HG02588 (cell line): ENCODE results near the gene ADIPOR2.

Experiments used
- ATAC-seq: cut with Tn5 transposase; IDR thresholded peaks from one replicate; pipeline ENCODE4 v1.9.1; 2021; ENCODE audit warnings: mild to moderate bottlenecking, moderate library complexity; ENCODE audit not compliant: unreplicated experiment

ADIPOR2 gene

DNA sequence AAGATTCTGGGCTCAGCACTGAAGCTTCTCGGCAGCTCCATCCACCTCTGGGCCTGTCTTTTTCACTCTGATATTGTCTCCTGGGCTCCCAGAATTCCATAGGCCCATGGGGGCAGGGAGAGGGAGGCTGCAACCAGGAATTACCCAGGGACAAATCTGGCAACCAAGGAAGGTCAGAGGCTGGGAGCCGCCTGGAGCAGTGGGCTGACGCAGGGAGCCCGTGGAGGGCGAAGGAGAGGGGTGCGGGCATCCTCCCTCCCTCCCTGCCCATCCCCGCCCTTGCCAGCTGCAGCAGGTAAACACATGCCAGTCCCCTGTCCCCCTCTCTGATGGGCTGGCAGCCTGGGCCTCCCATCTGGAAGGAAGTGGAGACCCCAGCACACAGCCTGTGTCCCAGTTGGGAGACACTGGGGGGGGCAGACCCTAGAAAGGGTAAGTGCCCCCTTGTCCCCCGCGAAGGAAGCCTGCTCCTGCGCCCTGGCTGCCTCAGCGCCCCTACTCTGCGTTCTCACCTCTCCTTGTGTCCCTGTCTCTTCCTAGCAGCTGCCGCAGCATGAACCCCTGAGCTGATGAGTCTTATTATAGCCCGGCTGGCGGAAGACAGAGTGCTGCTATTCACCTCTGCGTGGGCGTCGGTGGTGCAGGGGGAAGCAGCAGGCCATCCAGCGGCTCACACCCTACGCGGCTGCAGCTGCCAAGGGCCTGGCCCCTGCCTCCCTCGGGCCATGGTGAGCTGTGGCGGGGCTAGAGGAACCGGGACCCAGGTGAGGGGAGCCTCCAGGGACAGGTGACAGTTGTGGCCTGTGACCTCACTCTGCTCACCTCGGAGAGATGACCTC, 136.2 kb downstream of the ADIPOR2 start:
- no peak for ATAC-seq

DNA sequence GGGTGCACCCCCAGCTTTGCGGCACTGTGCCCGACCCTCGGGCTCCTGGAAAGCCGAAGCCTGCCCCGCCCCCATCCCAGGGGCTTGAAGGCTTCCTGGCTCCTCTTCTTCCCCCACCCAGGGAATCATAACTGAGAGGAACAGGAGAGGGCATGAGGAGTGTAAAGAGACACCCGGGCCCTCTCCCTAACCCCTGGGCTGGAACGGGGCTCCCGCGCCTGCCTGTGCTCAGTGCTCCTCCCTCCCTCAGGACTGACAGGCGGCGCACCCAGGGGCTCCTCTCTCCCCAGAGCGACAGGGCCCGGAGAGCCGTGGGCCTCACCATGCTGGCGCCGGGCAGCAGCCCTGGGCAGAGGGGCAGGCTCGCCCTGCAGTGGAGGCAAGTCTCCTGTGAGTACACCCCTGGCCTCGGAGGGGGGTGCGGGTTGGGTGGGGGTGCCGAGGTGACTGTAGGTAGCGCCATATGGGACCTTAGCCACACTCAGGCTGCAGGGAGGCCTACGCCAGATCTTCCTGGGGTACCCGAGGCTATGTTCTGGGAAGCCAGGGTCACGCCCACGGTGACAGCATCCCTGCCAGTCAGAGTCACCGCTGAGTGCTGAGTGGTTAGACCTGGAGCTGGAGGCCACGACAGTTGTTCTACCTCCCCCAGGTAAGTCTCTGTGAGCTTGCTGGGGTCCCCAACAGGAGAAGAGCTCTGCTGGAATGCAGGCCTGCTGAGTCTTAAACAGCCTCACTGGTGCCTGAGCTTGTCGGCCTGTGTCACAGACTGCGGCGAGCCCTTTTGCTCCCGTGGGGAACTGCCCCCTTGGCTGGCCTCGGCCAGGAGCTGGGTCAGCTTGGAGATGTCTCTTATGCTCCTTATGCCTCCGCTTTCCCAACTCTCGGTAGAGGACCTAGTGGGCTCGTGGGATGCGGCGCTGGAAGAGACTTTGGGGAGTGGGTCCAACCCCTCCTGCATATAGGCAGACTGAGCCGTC, 137.2 kb downstream of the ADIPOR2 start:
- no peak for ATAC-seq

DNA sequence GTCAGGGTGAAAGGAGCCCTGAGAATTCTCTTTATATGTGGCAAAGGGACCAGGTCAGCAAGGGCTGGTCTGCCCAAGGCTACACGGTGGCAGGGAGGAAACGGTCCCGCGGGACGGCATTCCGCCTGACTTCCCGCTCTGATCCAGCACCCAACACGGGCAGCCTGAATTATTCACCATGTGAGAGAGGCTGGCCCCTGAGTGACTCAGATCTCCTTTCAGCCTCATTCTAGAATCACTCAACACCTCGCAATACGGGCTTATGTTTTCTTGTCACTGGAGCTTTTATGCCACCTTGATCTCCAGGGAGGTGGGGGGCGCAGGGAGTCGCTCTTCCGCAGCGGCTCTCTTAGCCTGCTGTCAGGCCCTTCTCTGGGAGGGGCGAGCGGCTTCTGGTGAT, 138.0 kb downstream of the ADIPOR2 start:
- ATAC-seq, result no peak

DNA sequence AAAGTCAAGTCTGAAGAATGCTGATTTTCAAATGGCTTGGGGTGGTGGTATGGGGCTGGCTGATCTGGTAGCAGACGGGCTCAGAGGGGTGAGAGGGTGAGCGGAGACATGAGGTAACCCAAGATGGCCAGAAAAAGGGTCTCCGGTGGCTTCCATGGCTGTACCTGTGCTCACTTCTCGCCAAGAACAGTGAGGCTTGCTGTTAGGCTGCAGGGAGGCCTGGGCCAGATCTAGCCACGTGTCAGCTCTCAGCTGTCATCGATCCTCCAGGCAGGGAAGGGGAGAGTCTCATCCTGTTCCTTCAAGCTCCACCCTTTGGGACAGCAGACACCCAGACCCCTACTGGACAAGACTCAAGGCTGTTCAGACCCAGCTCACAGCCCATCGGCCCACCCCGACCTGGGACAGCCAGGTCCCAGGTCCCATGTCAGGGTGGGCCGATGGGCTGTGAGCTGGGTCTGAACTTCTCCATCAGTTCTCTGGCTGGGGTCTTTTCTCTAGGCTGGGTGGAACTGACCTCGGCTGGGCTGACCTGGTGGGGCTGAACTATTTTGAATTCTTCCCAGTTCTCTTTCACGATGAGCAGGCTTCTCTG, 138.5 kb downstream of the ADIPOR2 start:
- no peak for ATAC-seq

DNA sequence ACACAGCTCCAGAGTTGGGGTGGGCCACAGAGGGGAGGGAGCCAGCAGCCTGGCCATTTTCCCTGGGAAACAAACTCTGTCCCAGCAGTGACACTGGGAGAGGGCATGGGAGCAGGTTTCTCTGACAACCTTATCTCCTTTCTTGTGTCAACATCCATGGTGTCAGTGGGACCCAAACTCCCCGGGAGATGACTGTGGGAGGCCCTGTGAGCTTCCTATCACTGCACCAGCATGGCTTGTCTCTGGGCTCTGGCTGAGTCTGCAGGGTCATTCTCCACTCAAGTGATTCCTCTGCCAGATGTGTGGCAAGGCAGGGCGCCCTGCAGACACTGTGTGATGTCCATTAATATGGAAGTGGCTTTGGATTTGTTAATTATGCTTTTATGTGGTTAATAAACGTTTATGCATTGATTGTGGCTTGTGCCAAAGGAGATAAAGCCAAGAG, 139.6 kb downstream of the ADIPOR2 start:
- ATAC-seq, result no peak

DNA sequence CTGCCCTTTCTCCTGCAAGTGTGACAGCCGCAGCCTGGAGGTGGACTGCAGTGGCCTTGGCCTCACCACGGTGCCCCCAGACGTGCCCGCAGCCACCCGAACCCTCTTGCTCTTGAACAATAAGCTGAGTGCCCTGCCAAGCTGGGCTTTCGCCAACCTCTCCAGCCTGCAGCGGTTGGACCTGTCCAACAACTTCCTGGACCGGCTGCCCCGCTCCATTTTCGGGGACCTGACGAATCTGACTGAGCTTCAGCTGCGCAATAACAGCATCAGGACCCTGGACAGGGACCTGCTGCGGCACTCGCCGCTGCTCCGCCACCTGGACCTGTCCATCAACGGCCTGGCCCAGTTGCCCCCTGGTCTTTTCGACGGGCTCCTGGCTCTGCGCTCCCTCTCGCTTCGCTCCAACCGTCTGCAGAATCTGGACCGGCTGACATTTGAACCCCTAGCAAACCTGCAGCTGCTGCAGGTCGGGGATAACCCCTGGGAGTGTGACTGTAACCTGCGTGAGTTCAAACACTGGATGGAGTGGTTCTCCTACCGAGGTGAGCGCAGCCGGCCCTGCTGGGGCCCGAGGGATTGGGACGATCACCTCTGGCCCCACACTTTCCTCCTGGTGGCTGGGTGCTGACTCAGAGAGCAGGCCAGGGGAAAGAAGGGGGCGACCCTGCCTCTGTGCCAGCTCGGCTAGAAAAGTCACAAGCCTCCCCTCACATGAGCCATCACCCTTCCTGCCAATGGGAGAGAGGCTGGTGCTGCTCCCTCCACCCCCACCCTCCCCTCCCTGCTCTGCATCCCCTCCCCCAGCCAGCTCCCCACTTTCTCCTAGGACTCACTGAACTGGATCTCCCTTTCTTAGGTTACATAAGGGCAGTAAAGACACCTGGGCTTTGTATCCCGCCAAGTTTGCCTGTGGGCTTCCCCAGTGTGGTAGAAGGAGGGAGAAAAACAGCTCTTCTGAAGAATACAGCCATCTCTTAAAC, 140.4 kb downstream of the ADIPOR2 start:
- ATAC-seq, result no peak

DNA sequence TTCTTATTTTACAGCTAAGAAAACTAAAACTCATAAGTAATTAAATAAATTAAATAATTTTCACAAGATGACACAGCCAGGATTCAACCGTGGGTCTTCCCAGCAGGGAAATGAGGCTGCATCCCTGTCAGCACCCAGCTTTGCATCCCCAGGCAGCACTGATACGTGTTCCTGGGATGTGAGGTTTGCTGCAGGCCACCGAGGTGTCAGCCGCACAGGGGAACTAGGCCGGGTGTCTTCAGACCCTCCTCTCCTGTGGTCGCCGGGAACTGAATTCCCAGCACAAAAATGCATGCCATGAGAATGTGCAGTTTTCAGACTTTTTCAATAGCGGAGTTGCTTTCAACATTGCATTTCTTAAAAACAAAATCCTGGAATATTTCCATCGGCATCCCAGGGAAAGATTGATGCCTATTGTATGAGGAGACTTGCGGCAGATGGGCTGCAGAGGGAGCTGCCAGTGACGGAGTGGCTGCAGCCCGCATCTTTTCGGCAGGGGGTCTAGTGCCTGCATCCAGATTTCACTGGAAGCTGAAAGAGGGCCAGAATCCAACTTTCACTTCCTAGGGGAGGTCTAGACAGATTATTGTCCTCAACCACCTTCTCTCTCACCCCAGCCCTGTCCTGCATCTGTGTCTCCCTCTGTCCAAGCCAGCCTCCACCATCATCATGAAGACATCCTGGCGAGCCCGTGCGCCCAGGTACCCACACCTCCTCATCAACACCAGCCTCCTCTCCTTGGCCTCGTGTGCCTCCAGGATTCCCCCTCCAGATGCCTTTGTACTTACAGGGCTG, 142.1 kb downstream of the ADIPOR2 start:
- ATAC-seq, result no peak

DNA sequence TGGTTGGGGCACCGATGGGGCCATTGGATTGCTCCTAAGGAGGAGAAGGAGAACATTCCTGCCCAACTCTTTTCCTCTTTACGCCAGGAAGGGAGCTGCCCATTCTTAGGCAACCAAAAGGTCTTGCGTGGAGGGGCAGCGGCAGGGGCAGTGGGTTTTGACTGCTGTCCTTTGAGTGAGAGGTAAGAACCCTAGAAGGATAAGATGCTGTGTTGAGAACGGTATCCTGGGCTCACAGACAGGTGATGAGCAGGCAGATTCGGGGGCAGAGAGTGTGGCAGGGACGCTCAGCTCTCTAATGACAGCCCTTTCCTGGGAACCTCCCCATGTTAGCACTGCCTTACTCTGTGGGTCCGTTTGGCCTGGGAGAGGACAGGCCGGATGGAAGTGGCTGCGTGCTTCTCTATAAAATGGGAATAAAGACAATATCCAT, 142.7 kb downstream of the ADIPOR2 start:
- no peak for ATAC-seq

DNA sequence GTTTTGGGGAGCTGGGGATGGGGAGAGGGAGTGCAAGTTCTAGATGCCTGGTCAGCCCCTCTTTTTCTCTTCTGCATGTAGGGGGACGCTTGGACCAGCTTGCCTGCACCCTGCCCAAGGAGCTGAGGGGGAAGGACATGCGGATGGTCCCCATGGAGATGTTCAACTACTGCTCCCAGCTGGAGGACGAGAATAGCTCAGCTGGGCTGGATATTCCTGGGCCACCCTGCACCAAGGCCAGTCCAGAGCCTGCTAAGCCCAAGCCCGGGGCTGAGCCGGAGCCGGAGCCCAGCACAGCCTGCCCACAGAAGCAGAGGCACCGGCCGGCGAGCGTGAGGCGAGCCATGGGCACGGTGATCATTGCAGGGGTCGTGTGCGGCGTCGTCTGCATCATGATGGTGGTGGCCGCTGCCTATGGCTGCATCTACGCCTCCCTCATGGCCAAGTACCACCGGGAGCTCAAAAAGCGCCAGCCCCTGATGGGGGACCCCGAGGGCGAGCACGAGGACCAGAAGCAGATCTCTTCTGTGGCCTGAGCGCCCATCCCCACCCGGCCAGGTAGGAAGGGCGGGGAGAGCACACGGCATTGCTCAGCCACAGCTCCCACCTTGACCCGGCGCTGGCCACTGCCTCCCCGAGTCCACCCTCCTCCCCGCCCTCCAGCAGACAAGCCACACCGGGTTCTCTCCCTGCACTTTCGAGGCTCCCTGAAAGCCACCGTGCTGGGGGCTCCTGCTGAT, 143.5 kb downstream of the ADIPOR2 start:
- ATAC-seq, result no peak

DNA sequence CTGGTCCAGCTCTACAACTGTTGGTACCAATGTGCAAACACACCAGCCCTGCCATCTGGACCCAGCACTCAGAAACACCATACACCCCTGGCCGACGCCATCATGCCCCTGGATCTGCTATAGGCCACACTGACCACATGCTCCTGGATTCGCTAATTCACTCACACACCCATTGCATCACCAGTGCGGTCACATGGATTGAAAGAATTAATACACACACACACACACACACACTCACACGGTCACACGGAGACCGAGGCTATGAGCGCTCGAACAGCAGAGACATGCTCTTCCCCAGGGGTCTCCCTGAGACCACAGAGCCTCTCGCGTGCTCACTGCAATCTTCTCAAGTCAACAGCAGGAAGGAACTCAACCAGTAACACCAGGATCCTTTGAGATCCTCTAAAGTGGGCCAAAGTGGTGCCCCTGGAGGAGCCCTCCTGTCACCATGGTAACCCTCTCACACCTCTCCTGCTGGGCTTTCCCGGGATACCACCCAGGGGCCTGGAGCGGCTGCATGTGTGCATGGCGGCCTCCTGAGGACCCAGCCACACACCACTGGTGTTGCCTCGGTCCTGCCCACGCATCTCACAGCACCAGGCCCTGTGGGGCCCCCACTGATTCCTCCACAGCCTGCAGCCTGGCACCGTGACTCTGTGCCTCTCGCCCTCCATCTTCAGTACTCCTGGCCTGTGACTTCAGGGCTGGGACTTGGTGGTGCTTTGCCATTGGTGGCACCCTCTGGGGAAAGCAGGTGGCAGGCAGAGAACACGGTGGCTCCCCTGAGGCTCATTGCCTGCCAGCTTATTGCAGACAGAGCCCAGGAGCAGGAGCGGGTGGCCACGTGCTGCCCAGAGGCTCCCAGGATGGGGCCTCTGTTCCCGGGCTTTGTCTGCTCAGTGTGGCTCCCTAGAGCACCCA, 144.6 kb downstream of the ADIPOR2 start:
- no peak for ATAC-seq

DNA sequence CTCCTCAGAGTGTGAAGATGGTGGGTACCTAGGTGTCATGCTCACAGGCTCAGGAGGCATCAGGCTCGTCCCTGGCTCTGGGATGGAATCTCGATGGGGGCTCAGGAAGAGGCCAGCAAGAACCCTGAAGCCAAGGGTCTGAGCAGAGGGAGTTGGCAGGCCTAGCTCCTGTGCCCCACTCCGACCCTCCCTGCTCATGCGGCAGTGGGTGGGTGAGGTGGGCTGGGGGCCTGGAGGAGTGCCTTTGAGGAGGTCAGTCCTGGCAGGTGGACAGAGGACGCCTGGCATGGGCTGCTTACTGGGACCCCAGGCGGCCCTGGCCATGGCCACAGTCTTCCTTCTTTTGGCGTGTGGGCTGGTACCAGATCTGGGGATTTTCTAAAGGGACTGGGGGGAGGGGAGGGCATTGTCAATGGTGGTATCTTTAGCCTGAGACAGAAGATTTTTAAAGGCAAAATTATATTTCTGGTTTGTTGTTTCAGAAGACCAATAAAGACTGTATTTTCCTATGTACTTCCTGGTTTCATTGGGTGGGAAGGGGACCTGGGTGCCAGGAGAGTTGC, 145.5 kb downstream of the ADIPOR2 start:
- ATAC-seq, result no peak

DNA sequence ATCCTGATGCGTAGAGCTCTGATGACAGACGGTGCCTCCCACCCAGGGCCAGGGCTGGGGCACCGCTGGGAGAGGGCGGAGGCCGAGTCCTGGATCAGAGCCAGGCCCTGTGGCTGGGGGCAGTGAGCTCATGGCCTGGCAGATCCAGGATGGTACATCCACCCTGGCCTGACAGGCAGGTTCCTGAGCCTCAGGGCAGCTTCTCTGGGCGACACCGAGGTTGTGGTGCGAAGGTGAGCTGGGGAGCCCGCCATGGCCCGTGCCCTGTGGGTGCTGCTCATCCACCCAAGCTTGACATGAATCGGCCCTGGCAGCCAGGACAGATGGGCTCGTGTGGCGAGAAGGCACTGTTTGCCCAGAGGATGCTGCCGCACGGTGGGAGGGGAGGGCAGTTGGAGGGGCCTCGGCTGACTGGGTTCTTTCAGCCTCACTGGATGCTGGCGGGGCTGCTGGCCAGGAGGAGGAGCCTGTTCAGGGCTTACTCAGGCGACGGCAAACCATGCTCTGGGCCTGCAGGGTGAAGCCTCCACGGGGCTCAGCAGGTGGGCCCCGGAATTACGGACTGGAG, 146.1 kb downstream of the ADIPOR2 start:
- ATAC-seq, result no peak

DNA sequence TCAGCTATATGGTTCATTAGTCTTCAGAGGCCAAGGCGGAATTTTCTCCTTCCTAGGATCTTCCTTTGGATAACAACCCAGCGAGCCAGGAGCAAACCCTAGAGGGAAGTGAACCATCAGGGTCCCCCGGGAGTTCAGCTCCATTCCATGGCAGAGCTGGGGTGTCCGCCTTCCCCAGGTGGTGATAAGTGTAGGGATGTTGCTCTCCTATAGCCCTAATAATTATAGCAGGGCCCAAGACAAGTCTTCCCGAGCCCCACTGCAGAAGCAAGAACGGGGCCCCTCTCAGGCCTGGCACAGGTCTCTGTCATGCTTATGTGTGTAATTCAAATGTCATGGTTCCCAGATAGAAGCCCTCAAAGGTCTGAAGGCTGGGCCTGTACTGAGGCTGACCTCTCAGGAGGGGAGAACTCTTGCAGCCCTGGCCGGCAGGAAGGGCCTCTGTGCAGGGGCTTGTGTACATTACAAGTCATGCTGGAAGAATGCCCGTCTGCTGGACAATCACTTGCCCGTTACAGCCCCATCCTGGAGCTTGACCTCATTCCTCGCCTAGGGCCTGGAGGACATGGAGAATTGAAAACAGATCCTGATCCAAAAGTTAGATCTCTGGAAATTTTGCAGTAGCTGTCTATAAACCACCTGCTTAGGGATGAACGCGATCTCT, 146.8 kb downstream of the ADIPOR2 start:
- no peak for ATAC-seq
